ENCODE results near the gene IFITM1.
"Not testable (repeated sequence)": the region's sequence is repeated elsewhere in the genome, so short reads cannot be mapped to it uniquely, and the experiment has no call there.

Gene IFITM1

GRCh38 chr11:344836-345578 lies 31.2 kb downstream of the IFITM1 start:
- DNase-seq (ENCODE audit: low read depth, low spot score): no peak

GRCh38 chr11:346529-346928 lies 32.7 kb downstream of the IFITM1 start:
- DNase-seq (ENCODE audit: low read depth, low spot score): no peak

GRCh38 chr11:349270-349954 lies 35.6 kb downstream of the IFITM1 start:
- not testable (repeated sequence) for DNase-seq (ENCODE audit: low read depth, low spot score)

DNA sequence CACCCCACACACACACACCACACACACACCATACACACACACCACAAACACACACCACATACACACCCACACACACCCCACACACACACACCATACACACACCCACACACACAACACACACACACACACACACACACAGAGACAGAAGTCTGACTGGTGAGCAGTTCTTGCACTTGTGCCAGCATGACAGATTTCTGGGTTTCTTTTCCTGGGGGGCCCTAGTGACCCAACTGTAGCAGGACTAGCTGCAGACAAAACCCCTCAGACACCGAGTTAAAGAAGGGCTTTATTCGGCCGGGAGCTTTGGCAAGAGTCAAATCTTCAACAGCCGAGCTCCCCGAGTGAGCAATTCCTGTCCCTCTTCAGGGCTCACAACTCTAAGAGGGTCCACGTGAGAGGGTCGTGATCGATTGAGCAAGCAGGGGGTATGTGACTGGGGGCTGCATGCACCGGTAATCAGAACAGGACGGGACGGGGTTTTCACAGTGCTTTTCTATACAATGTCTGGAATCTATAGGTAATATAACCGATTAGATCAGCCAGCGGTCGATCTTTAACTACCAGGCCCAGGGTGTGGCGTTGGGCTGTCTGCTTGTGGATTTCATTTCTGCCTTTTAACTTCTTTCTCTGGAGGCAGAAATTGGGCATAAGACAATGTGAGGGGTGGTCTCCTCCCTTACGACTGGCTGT lies 36.3 kb downstream of the IFITM1 start:
- not testable (repeated sequence) for DNase-seq (ENCODE audit: low read depth, low spot score)

- no peak for DNase-seq (ENCODE audit: low read depth, low spot score)
Observed at GRCh38 chr11:350723-351255, 36.9 kb downstream of the IFITM1 start.

DNA sequence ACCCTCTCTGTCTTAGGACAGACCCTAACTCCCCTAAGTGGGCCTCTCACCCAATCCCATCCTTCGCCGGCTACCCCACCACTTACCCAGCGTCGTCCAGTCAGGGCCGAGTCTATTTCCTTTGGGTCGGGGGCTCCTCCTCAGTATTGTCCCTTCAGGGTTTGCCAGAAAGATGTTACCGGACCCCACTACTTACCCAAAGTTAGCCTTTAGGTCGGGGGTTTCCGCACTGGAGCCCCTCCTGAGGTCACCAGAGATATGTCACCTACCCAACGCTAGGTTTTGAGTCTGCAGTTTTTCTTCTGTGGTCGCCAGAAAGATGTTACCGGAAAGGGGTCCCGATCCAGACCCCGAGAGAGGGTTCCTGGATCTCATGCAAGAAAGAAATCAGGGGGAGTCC lies 37.6 kb downstream of the IFITM1 start:
- DNase-seq (ENCODE audit: low read depth, low spot score): no peak

DNA sequence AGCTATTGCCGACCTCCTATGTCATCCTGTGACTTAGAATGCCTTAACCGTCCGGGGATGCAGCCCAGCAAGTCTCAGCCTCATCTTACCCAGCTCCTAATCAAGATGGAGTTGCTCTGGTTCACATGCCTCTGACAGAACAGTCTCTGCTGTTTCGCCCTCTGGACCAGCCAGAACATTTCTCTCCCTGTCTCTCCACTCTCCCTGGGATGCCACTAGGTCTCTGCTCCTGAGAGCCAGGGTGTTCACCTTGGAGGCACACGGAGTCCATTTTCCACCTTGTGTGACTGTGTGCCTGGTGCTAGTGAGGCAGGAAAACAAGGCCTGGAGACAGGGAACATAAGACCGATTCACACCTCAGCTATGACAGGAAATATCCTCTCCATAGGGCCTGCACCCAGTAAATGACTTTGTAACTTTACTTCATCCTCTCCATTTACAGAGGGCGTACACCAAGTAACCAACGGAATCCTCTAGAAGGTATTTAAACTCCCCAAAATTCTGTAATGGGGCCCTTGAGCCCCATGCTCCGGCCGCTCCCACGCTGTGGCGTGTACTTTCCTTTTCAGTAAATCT lies 38.7 kb downstream of the IFITM1 start:
- no peak for DNase-seq (ENCODE audit: low read depth, low spot score)

- DNase-seq (ENCODE audit: low read depth, low spot score): no peak
Observed at GRCh38 chr11:353179-353873, 39.5 kb downstream of the IFITM1 start.

DNA sequence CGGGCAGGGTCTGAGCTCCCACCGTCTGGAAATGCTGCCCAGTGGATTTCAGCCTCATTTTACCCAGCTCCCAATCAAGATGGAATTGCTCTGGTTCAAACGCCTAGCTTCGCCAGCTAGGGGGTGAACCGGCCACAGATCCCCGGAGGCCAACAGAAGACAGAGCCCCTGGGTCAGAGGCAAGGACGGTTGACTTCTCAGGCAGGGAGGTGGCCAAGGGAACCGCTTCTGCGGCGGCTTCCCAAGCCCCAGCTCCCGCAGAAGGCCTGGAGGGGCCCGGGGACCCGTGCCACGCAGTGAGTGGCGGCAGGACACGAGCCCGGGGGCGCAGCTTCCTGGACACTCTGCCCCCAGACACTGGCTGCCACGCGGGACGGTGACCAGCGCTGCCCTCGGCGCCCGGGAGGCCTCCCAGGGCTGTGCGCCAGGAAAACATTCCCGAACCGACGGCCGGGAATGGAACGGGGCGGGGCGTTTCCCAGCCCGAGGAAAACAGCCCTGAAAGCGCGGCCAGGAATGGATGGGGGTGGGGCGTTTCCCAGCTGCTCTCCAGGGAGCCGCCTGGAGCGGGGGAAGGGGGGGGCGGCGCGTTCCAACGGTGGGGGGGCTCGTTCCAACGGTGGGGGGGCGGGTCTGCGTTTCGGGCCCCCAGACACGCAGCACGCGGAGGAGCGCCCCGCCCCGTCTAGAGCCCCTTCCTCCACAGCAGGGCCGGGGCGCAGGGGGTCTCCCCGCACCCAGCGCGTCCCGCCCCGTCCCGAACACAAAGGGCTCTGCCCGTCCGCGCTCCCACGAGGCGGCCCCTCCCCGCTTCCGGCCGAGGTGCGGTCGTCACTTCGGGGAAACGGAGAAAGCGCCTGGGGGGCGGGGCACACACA lies 42.0 kb downstream of the IFITM1 start:
- DNase-seq (ENCODE audit: low read depth, low spot score): peak; percentile 66

DNA sequence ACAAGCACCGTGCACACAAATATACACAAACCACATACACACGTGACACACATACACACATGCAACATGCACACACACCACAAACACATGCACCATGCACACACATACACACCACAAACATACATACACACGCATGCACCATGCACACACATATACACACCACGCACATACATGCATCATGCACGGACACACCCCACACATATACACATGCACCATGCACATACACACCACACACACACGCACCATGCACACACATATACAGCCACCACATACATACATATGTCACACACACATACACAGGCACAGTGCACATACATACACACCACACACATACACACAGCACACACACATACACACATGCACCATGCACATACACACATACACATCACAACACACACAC lies 42.8 kb downstream of the IFITM1 start:
- DNase-seq (ENCODE audit: low read depth, low spot score): no peak

- no peak for DNase-seq (ENCODE audit: low read depth, low spot score)
Observed at GRCh38 chr11:357582-357981, 43.7 kb downstream of the IFITM1 start.

GRCh38 chr11:358129-358800 lies 44.4 kb downstream of the IFITM1 start:
- DNase-seq (ENCODE audit: low read depth, low spot score): no peak

DNA sequence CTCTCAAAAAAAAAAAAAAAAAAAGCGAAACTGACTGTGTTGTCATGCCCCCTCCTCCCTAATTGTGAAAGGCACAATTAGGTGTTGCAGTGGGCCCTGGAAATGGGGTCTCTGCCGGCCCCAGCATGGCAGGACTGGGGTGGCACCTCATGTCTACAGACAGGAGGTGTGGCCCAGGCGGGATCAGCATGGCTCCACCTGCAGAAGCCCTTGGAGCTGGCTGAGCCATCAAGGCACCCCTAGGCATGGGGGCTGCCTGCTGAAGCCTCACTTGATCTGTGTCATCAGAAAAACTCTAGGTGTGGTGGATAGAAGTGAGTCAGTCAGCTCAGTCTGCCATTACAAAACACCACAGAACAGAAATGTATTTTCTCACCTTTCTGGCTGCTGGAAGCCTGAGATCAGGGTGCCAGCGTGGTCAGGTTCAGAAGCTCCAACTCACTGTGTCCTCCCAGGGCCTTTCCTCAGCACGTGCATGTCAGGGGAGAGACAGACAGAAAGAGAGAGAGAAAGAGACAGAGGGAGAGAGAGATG lies 45.4 kb downstream of the IFITM1 start:
- no peak for DNase-seq (ENCODE audit: low read depth, low spot score)

- no peak for DNase-seq (ENCODE audit: low read depth, low spot score)
Observed at GRCh38 chr11:360326-361280, 46.8 kb downstream of the IFITM1 start.

GRCh38 chr11:362642-363442 lies 49.0 kb downstream of the IFITM1 start:
- no peak for DNase-seq (ENCODE audit: low read depth, low spot score)

- DNase-seq (ENCODE audit: low read depth, low spot score): not testable (repeated sequence)
Observed at GRCh38 chr11:363443-363805, 49.6 kb downstream of the IFITM1 start.

DNA sequence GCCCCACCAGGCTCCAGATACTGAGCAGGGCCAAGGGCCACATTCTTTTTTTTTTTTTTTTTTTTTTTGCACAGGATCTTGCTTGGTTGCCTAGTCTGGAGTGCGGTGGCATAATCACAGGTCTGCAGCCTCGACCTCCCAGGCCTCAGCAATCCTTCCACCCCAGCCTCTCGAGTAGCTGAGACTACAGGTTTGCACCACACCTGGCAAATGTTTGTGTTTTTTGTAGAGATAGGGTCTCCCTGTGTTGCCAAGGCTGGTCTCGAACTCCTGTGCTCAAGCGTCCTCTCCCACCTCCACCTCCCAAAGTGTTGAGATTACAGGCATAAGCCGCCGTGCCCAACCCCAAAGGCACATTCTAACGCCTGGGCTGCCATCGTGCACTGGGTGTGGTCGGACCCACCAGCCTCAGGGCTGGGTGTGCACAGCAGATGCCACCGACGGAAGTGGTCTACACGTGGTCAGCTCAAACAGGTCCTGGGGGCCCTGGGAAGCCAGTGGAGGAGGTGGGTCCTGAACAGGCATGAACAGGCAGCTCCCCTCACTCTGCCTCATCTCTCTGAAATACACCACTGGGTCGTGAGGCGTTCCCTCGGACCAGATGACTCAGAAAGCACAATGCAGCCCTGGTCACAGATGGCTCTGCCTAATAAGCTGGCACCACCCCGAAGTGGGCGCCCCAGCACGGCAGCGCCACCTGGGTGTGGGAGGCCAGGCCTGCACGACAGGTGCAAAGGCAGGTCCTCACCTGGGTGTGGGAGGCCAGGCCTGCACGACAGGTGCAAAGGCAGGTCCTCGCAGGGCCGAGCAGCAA lies 50.3 kb downstream of the IFITM1 start:
- peak; percentile 31 for DNase-seq (ENCODE audit: low read depth, low spot score)
